LNCaP clone FGC (cell line): Measurements from ENCODE around the gene SCYGR4.
"Not testable (repeated sequence)": the region's sequence is repeated elsewhere in the genome, so short reads cannot be mapped to it uniquely, and the experiment has no call there.

Experiments used
- DNase-seq: peaks from one replicate; pipeline ENCODE4 v3.0.0-alpha.2; 2011; ENCODE audit warnings: low read depth
- H3K4me3 ChIP-seq: 2 replicates; pipeline ENCODE4 v1.5.1; 2011; ENCODE audit warnings: mild to moderate bottlenecking, low read depth, low read length, control low read depth
- TF ChIP-seq, protein P1 (sequence below): IDR thresholded peaks from 2 replicates; pipeline ENCODE4 v1.5.1; 2012; ENCODE audit warnings: mild to moderate bottlenecking; ENCODE audit not compliant: control insufficient read depth, insufficient read depth; ENCODE audit errors: extremely low read depth

SCYGR4 gene

DNA sequence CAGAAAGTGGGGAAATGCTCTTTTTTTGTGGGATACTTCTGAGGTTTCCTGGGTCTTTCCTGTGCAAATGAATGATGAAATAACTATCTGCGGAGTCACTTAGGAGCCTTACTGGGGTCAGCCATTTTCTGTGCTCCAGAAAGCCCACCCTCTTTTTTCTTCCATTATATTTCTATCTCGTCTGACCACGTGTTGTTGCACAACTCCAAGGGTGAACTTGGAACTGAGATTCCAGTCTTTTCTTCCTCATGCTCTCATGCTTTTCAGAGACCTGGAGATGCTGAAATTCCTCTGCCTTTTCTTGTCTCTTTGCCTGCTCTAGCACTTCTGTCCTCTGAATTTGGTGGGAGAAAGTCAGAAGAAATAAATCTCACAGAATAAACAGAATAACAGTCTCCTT, 44.5 kb downstream of the SCYGR4 start:
- no peak overlapping the region for H3K4me3 ChIP-seq
- no peak for DNase-seq
- TF ChIP-seq, protein P1, sequence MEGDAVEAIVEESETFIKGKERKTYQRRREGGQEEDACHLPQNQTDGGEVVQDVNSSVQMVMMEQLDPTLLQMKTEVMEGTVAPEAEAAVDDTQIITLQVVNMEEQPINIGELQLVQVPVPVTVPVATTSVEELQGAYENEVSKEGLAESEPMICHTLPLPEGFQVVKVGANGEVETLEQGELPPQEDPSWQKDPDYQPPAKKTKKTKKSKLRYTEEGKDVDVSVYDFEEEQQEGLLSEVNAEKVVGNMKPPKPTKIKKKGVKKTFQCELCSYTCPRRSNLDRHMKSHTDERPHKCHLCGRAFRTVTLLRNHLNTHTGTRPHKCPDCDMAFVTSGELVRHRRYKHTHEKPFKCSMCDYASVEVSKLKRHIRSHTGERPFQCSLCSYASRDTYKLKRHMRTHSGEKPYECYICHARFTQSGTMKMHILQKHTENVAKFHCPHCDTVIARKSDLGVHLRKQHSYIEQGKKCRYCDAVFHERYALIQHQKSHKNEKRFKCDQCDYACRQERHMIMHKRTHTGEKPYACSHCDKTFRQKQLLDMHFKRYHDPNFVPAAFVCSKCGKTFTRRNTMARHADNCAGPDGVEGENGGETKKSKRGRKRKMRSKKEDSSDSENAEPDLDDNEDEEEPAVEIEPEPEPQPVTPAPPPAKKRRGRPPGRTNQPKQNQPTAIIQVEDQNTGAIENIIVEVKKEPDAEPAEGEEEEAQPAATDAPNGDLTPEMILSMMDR: no peak

DNA sequence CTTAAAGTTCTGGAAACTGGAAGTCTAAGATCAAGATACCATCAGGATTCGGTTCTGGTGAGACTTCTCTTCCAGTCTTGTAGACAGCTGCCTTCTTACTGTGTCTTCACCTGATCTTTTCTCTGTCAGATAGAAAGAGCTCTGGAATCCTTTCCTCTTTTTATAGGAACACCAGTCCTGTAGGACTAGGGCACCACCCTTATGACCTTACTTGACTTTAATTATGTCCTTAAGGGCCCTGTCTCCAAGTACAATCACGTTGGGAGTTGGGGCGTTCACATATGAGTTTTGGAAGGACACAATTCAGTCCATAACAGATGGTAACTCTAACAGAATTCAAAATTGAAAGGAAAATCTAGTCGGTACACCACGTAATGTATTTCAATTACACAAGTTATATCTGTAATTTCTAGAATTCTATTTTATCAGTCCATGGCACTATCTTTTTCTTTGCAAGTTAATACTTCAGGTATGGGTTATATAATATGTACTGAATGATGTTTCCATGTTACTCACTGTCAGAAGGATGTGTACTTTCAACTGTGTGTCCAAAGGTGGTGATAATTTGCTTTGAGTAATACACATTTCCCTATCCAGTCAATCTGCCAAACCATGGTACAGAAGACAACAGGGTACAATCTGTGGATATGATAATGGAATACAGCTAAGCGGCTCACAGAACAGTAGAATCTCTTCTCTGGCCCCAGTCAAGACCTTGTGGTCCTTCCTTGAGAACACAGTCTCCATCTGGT, 48.1 kb downstream of the SCYGR4 start:
- DNase-seq: no peak
- no peak overlapping the region for H3K4me3 ChIP-seq
- TF ChIP-seq, protein P1: no peak

DNA sequence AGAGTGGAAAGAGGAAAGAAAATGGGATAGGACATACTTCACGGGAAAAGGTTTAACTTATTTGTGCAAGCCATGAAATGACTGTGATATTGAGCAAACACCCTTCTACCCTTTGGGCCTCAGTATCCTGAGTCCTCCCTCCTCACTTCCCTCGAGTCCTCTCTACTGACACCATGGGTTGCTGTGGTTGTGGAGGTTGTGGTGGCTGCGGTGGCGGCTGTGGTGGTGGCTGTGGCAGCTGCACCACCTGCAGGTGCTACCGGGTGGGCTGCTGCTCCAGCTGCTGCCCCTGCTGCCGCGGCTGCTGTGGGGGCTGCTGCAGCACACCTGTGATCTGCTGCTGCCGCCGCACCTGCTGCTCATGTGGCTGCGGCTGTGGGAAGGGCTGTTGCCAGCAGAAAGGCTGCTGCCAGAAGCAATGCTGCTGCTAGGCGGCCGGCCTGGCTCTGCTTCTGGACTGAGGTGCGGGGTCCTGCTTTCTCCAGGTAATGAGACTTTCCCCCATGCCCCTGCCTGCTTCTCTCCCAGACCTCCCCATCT, 49.4 kb downstream of the SCYGR4 start, which contains the start of gene SCYGR5:
TSS of gene SCYGR5 (plus strand) at position 174 of the 540 bp plus-strand sequence. CDS start at position 174, 0 bp downstream.
- H3K4me3 ChIP-seq, DNase-seq: not testable (repeated sequence)
